ENCODE data around the gene GEMIN5.
"Not testable (repeated sequence)": the region's sequence is repeated elsewhere in the genome, so short reads cannot be mapped to it uniquely, and the experiment has no call there.

GRCh38 chr5:154939387-154939786 lies 1.4 kb upstream of the GEMIN5 start:
- TF ChIP-seq EZH2 (IDR thresholded peaks at IDR 0.05; ENCODE audit: borderline replicate concordance, low read depth, low read length, poor library complexity, severe bottlenecking); CTCF (conservative IDR thresholded peaks at IDR 0.05; ENCODE audit: low read depth, low read length): not testable (repeated sequence)
